GM18909 (cell line): Measurements from ENCODE around the gene ZBTB20.

Source experiments
- ATAC-seq: cut with Tn5 transposase; IDR thresholded peaks from one replicate; pipeline ENCODE4 v1.9.1; 2021; ENCODE audit warnings: mild to moderate bottlenecking; ENCODE audit not compliant: unreplicated experiment, poor library complexity

The ZBTB20 gene

DNA sequence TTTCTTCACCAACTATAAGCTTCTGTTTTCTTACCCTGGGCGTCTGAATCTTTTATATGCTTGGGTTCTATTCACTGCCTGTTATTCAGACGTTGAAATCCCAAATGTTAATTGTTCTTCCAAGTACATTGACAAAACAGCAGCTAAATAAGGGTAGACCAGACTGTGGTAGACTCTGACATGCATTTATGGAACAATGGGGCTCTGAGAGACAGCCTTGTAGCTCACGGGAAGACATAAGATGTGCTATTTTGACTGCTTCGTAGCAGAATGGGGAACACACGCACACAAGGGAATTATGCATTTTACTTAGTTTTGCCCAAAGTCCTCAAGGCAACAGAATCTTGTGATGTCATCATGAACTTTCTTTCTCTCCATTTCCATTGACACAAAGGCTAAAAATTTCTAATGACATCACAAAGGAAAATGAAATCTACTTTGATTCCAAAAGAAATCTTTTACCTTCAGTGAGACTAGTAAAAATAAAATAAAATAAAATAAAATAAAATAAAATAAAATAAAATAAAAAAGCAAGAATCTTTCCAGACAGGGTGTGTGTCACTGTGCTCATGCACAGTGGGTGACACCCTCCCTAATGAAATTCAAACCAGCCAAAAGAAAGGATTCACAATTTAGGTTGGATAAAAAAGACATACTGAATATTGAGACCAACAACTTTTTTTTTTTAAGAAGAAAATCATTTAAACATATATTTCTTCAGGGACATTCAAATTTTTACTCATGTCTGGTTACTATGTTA, 346.6 kb downstream of the ZBTB20 start:
- no peak for ATAC-seq

DNA sequence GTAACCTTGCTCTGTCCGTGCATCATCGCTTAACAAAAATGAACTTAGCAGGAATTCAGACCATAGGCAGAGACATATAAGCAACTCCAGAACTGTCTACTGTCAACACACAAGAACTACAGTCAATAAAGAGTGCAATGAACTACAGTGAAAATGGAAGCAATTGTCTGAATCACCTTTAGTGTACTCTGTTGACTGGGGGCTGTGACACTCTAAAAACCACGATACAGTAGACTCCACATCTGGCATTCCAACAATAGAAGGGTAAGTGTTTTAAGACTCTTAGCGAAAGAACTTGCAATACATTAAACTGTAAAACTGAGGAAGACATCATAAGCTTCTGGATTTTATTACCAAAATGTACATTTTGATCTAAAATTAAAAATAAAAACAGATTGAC, 347.3 kb downstream of the ZBTB20 start:
- ATAC-seq: no peak

DNA sequence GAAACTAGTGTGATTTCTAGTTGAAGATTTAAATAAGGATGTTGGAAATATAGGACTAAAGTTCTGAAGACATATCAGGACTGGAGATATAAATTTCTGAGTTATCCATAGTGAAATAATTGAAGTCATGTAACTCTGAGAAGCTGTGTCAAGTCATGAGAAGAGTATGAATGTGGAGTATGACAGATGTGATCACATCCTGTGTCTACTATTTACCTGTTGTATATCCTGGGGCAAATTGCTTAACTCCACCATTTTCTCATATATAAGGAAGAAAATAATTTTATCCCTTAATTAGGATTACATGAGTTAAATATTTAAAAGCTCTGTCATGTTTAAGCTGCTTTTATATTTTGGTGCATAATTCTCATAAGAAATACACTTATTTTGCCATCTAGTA, 350.3 kb downstream of the ZBTB20 start:
- no peak for ATAC-seq

DNA sequence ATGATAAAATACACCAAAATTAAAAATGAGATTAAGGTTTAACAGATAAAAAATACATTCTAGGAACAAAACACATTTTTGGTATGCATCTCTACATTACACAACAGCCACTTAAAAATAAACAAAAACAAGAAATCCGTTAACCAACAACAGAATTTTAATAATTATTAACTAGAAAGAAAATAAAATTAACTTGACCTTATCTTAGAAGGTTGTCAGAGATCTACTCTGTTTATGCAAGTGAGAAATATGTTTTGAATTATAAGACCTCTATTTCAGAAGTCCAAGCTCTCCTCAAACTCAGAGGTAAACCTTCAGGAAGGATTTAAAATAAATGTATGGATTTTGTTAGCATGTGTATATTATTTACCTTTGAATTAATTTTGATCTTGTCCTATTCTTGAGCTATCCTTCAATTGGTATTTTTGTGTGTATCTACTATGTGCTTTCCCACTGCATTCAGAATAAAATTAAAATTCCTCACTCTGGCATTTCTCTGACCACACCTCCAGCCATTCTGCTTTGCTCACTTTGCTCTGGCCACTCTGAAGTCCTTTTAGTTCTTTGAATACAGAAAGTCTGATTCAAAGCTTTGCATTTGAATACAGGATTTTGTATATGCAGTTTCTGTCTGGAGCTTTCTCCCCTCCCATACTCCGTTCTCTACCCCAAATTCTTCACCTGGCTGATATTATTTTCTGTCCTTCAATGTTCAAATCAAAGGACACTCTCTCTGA, 352.0 kb downstream of the ZBTB20 start:
- no peak for ATAC-seq

DNA sequence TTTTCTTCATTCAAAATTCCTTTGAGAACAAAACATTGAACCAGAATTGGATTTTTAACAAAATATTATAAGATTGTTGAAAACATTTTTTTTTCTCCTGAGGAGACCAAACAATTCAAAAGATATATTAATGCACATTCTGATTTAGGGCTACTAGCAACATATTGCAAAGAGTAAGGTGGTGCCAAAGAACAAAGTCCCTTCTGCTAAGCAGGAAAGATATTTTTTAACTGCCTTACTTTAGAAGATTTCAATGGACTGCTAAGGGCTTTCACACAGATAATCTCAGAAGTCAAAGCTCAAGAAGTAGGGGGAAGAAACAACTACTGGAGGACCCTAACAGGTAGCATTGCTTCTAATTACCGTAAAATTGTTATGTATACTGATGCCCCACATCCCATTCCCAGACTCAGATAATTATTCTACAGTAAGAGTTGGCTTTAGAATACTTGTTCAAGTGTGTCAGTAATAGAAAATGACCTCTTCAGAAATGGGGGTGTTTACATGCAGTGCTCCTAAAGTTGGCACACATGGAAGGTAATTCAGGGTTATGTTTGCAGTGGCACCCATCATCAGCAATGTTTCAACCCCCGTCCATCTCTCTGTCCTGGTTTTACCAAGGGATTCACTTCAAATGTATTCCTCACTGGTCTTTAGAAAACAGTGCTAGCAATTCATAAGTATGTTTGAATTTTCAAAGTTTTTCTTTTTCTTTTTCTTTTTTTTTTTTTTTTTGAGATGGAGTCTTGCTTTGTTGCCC, 354.7 kb downstream of the ZBTB20 start:
- no peak for ATAC-seq

DNA sequence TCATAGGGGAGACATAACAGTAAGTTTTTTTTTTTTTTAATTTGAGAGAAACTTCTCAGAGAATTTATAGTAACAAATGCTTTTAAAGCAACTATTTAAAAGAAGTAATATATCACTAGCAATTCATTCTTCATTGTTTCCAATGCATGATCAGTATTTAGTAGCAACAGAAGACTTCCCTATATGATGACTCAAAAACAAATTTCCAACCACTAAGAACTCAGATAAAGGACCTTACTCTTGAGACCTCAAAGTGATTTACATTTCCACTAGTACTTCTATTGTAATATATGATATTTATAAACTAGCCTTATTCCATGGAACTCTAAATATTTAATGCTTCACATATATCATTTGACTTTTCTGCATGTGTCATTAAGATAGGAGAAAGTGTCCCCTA, 356.3 kb downstream of the ZBTB20 start:
- ATAC-seq: no peak

DNA sequence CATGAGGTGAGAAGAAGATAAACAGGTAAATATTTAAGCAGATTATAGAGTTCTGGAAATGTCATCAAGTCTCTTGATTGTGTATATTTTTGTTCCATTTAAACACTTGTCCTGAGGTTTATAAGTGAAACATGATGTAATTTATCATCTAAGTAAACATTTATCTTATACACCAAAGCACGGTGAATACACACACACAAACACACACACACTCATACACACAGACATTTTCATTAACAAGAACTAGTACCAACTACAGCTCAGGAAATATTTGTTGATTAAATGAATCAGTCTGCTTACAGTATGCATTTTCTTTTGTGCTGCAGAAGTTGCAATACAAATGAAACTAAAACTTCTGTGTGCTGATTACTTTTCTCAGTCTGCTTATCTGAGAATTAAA, 357.3 kb downstream of the ZBTB20 start:
- no peak for ATAC-seq

DNA sequence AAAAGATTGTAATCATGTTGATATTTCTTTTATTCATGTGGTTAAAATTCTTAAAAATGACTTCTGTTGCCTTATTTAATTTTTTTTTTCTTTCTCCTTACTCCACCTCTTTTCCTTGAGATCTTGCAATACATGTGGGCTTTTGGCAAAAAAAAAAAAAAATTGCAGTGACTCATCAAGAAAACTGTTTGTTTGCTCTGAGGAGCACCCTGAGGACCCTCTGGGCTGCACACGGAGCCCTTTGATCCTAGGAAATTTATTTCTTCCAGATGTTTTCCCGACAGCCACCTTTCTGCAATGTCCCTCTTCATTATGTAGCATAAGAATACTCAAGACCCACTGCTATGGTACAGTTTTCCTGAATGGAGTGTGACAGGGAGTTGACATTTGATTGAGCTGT, 371.7 kb downstream of the ZBTB20 start:
- no peak for ATAC-seq

DNA sequence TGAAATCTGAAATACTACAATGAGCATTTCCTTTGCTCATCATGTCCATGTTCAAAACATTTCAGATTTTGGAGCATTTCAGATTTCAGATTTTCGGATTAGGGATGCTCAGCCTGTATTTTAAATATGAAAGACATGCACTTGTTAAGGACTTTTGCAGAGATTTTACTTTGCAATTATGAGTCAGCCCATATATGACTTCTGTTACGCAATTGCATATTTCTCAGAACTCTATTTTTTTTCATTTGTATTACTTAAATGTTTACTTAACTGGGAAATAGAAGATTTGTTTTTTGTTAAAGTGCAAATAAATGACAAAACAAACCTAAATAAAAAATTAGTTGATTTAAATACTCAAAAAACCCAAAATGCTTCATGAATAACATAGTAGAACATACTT, 376.2 kb downstream of the ZBTB20 start:
- ATAC-seq: no peak

DNA sequence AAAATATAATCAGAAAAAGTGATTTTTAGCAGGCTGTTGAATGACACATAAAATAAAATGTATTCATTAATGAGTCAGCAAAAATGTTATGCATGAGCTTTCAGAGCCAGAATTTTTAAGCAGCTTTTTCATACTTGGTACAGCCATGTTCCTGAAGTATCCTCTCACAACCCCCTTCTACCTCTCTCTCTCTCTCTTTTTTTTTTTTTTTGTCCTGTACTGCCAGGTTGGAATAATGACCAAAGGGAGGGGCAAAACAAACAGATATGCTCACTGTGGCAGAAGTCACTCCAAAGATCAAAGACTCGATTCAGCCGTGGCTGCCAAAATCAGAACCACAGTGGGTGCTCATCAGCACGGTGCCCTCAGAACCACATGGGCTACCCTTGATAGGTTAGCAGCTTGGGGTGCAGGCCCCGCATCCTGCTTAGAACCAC, 383.0 kb downstream of the ZBTB20 start:
- no peak for ATAC-seq

DNA sequence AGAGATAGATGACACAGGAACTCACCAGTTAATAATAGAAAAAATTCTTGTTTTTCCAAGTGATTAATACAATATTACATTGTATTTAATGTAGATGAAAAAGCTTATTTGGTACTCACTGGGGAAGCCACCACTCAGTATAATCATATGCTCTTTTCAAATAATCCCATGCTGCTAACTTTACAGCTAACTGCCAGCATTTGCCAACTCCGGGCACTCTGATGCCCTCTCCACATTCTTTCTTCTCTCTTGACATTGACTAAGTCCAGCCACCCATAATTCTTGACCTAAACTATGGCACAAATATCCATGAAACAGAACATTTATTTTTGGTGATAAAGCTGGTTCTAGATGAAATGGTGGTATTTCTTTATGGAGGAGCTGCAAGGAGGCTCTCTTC, 384.9 kb downstream of the ZBTB20 start:
- ATAC-seq: no peak

DNA sequence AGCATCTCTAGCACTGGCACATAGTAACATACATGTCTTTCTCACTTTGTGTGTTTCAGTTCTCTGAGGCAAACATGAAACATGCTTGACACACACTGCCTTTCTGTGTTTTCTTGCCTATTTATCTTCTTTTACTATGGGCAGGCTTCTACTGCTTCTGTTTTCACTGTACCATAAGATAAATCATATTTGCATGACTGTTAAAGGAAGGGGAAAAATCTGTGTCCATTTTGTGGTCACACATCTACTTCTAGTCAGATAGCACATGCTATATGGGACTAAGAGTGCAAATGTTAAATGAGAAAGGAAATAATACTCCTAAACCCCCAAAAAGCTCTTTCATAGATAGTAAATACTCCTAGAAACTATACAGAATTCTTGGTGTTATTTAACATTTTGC, 386.4 kb downstream of the ZBTB20 start:
- no peak for ATAC-seq

DNA sequence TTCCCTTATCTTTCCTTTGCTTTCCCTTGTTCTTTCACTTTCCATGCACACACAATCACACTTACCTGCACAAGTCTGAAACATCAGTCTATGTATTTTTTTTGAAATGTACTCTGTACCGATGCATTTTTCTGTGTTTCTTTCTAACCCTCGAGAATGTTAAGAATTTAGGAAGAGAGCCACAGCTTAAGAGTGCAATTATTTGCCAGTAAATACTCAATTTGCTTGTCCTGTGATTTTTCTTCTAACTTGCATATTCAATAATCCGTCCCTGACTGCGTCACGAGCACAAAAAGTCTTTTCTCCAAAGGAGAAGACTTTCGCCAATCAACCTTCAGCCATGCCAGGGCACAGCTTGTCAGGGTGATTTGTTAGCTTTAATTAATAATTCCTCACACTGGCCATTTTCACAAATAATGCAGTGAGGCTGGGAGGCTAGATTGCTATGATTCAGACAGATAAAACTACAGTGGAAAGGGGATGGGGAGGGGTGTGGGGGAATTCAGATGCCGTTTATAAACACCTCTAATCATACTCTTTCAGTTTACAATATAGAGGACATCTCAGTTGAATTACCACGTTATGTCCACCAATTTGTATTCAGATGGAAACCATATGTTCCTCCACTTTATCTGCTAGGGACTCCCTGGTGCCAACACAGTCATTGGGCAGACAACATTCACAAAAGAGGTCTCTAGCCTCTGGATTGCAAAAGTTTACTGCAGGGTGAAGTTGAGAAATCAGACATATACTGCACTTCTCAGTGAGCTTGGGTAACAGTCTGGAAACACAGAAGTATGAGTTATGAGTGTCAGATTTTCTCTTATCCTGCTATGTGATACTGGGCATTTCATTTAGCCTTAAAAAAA, 388.0 kb downstream of the ZBTB20 start:
- ATAC-seq: no peak

DNA sequence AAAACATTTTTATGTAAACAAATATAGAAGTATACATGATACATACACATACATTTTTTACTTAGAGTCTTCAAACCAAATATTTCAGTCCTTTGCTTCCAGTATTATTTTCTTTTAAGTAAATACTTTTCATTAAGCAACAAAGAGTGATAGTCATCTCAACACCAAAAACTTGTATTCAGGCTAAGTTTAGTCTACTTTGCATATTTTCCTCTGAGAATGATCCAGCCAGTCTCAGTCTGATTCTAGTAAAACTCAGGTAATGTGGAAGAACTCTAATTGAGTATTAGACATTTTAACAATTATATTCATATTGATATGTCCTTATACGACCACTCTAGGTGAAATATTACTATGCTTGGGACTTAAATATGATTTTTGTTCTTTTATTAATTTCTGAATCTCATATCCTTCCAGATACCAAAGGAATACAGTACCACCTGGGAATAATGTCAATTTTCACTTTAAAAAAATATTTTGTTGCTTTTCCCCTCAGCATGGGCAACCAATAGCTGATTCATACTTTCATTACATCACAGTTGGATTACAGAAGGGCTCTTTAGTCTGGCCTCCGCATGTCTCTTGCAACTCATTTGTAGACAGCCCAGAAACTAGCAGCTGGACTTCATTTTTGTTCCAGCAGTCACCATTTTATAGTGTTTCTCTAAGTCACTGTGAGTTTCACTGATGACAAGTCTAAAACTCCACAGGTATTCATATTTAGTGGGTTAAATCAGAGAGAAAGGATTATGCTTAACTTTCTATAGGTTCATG, 390.4 kb downstream of the ZBTB20 start:
- ATAC-seq: peak; percentile 88

DNA sequence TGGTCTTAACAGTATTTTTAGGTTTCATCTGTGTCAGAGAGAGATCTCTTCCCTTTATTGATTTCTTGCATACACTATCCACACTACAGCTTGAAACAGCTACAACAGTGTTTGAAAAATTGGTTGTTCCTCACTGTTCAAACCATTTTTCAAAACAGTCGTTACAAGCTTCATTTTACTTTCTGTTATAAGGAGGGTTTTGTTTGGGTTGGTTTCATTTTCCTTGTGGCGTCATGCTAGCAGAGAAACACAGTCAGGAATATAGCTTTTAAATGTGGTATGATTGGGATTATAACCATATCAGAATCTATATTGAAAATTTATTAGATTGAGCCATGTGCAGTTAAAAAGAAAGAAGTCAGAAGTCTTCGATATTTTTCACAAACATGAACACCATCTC, 400.6 kb downstream of the ZBTB20 start:
- ATAC-seq: peak; percentile 63

DNA sequence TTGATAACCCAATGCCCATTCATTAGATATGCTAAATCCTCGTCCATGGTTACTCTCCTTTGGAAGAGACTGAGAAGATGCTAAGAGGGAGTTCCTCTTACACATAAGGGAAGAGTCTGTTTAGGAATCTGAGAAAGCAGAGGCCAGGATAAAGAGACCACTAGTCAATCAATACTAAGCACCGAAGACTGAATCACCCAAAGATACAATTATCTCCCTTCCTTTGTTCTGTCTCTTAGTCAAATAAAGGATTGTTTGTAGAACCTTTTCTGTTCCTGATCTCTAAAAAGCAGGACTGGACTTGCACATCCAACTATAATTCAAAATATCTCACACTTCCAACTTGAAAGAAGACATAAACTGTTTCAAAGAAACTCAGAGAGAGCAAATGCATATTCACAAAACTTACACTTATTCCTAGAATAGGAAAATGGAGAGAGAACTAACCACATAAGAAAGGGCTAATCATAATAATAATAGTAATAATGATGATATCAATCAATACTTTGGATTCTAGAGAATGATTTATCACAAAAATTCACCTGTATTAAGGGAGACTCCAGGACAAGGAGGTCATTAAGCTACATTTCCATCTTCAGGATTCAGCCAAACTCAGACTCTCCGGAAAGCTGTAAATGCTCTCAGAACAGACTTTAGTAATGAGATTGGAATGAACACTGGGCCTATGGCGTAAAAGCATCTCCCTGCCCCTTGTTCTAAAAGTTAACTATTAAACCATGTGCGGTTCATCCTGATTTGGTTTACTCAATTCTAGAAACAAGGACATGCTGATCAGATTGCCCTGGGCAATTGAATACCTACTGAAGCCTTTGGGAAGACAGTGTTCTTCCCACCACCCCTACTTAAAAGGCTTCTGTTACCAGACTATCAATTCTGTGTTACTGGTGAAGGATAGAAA, 401.5 kb downstream of the ZBTB20 start:
- ATAC-seq: peak; percentile 42

DNA sequence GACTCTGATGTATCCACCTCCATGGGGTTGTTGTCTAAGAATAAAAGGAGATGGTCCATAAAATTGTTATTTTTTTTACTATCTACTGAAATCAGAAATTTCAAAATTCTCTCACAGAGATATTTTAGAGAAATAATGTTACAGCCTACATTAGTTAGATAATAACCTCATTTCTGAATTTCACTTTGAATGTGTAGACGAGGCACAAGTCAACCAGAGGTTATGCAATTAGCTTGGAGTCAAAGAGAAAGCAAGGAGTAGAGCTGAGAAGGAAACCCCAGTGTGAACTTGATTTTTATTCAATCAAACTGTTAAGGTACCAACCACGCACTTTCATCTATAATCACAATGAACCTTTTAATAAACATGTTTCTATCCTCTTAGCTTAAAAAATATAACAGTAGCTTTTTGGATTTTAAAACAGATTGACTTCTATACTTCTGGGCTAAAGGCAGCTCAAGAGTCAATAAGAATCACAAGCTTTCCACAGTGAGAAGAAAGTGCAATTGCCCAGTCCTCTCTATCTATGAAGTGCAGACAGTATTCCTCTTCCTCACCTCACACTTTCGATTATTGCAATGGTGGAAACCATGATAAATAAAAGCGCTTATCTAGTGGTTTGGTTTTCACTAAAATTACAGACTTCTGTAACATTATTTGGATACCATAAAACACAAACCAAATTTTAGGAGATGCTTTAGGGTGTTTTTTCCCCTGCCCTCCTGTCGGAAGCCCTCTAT, 403.2 kb downstream of the ZBTB20 start:
- no peak for ATAC-seq

DNA sequence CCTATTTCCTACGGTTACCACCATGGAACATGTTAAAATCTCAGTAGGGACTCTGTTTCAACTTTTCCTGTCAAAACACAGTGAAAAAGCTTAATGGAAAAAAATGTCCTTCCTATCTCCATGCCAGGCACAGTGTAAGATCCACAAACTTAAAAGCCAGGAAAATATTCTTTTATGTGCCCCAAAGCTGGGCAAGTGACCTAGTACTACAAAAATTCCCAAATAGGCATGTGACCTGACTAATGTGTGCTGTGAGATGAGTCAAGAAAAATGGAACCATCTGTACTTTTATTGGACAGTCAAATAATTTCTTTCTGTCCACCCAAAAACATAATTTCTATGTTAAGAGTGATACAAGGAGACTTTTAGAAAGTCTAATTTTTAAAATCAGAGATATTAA, 406.0 kb downstream of the ZBTB20 start:
- ATAC-seq: no peak
